Measurements from ENCODE around the gene CACNA1B. TPM values are rescaled to one million over a fixed set of nuclear protein-coding genes. Genes with fewer than 3 reads are reported as not detected.
"Not testable (repeated sequence)": the region's sequence is repeated elsewhere in the genome, so short reads cannot be mapped to it uniquely, and the experiment has no call there.

CACNA1B gene
- total RNA-seq, 1 donor from 2014 or later: under 0.01 TPM

- no peak for DNase-seq (ENCODE audit: low read depth)
- H3K4me3 ChIP-seq (ENCODE audit: low read depth, low read length): no peak overlapping the region
- no peak for TF ChIP-seq CTCF (conservative IDR thresholded peaks at IDR 0.05; ENCODE audit: low read depth, low read length)
Measured at GRCh38 chr9:138105123-138105415, 227.5 kb downstream of the CACNA1B start.

GRCh38 chr9:138105561-138106505, 228.3 kb downstream of the CACNA1B start:
- no peak for DNase-seq (ENCODE audit: low read depth)
- TF ChIP-seq CTCF (conservative IDR thresholded peaks at IDR 0.05; ENCODE audit: low read depth, low read length): no peak
- H3K4me3 ChIP-seq (ENCODE audit: low read depth, low read length): no peak overlapping the region

- not testable (repeated sequence) for DNase-seq (ENCODE audit: low read depth); H3K4me3 ChIP-seq (ENCODE audit: low read depth, low read length)
Measured at GRCh38 chr9:138107039-138107438, 229.5 kb downstream of the CACNA1B start.

GRCh38 chr9:138111607-138112006, 234.0 kb downstream of the CACNA1B start:
- DNase-seq (ENCODE audit: low read depth): no peak
- no peak for TF ChIP-seq CTCF (conservative IDR thresholded peaks at IDR 0.05; ENCODE audit: low read depth, low read length)
- no peak overlapping the region for H3K4me3 ChIP-seq (ENCODE audit: low read depth, low read length)

GRCh38 chr9:138112090-138112748, 234.6 kb downstream of the CACNA1B start:
- H3K4me3 ChIP-seq (ENCODE audit: low read depth, low read length): no peak overlapping the region
- no peak for TF ChIP-seq CTCF (conservative IDR thresholded peaks at IDR 0.05; ENCODE audit: low read depth, low read length)
- no peak for DNase-seq (ENCODE audit: low read depth)

GRCh38 chr9:138112791-138113600, 235.4 kb downstream of the CACNA1B start:
- no peak overlapping the region for H3K4me3 ChIP-seq (ENCODE audit: low read depth, low read length)
- DNase-seq (ENCODE audit: low read depth): no peak
- TF ChIP-seq CTCF (conservative IDR thresholded peaks at IDR 0.05; ENCODE audit: low read depth, low read length): no peak

- not testable (repeated sequence) for H3K4me3 ChIP-seq (ENCODE audit: low read depth, low read length); DNase-seq (ENCODE audit: low read depth)
Measured at GRCh38 chr9:138113701-138114325, 236.2 kb downstream of the CACNA1B start.
